ENCODE measurements around the gene CRB1.

GRCh38 chr1:197356723-197357533, 88.9 kb downstream of the CRB1 start:
- TF ChIP-seq YY1 (IDR thresholded peaks at IDR 0.05; ENCODE audit: low read depth, low read length) (no peak), CTCF (IDR thresholded peaks at IDR 0.05; ENCODE audit: control extremely low read depth in 1 of 3, insufficient read depth in 1 of 3, low read depth in 1 of 3, low read length in 3 of 3) (peak in 2 of 3 experiments; percentile 69 to 78; a peak in 3 of 4 replicates), NRF1 (IDR thresholded peaks at IDR 0.05; ENCODE audit: low read depth, low read length) (no peak)
